Peyer's patch (tissue), 4 donors: Measurements from ENCODE around the gene TMEM43.

ENCODE experiments used
- POLR2A ChIP-seq, 2 donors: fragments of 450-650 bp; IDR thresholded peaks; one replicate each; pipeline ENCODE4 v1.5.1; 2017; ENCODE audit warnings: antibody characterized with exemption in 2 of 2, mild to moderate bottlenecking in 2 of 2, moderate library complexity in 2 of 2
- TF ChIP-seq, protein P1 (sequence below), 6 experiments: fragments of 450-650 bp in 4 of 6; fragments of 200-600 bp in 2 of 6; sonication (generic) in 1 of 6; IDR thresholded peaks; one replicate each; pipeline ENCODE4 v1.5.1; 2017 to 2019; ENCODE audit warnings: antibody characterized with exemption in 6 of 6, mild to moderate bottlenecking in 3 of 6, moderate library complexity in 1 of 6

DNA sequence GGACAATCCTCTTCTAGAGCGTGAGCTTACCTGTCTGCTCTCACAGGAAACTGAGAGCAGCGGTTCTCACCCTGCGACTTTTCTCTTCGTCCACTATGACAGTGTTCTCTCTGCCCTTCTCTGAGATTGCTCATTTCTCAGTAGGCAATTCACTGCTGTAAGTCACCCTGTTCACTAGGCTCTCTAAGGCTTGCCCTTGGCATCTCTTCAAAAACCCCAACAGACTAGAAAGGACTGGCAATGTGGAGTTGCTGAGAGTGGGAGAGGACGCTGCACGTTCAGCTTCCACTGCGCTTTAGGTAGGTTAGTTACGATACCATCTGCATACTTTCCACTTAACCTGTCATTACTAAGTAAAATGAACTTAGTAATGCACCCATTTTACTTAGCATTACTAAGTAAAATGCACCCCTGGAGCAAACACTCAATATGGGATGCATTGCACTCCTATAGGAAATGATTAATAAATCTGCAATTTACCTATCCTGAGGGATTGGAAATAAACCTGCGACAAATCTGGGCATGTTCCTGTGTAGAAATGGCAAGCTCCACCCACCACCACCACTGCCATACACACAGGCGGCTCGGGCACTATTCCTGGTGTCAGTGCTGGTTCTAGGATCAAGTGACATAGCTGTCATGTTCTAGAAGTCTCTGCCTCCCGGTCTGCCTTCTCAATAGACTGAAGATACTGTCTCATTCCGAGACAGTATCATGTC is 32.1 kb downstream of the TMEM43 start:
- TF ChIP-seq, protein P1, sequence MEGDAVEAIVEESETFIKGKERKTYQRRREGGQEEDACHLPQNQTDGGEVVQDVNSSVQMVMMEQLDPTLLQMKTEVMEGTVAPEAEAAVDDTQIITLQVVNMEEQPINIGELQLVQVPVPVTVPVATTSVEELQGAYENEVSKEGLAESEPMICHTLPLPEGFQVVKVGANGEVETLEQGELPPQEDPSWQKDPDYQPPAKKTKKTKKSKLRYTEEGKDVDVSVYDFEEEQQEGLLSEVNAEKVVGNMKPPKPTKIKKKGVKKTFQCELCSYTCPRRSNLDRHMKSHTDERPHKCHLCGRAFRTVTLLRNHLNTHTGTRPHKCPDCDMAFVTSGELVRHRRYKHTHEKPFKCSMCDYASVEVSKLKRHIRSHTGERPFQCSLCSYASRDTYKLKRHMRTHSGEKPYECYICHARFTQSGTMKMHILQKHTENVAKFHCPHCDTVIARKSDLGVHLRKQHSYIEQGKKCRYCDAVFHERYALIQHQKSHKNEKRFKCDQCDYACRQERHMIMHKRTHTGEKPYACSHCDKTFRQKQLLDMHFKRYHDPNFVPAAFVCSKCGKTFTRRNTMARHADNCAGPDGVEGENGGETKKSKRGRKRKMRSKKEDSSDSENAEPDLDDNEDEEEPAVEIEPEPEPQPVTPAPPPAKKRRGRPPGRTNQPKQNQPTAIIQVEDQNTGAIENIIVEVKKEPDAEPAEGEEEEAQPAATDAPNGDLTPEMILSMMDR (IDR thresholded peaks at IDR 0.05) = no peak
- TF ChIP-seq POLR2A (IDR thresholded peaks at IDR 0.05) = no peak
